GM23338 (cell line): Measurements from ENCODE around the gene C16orf82. TPM values are rescaled to one million over a fixed set of nuclear protein-coding genes. Genes with fewer than 3 reads are reported as not detected.

Experiments used
- ATAC-seq: fragments of 200-7000 bp; cut with Tn5 transposase; 3 replicates; pipeline ENCODE4 v1.9.1; 2020
- DNase-seq: peaks from one replicate; pipeline ENCODE4 v3.0.0-alpha.2; 2015; ENCODE audit warnings: low spot score
- H2AFZ ChIP-seq: fragments of 200-600 bp; sonication (generic); 2 replicates; pipeline ENCODE4 v1.8.0; 2016; ENCODE audit warnings: antibody characterized with exemption, mild to moderate bottlenecking, moderate library complexity
- H3F3A ChIP-seq: fragments of 200-600 bp; sonication (generic); replicated peaks from 2 replicates; pipeline ENCODE4 v1.8.0; 2017; ENCODE audit warnings: antibody characterized with exemption, mixed run types, low read depth
- H3K27ac ChIP-seq: fragments of 200-600 bp; sonication (generic); 2 replicates; pipeline ENCODE4 v1.6.1; 2016; ENCODE audit warnings: low read depth
- H3K27me3 ChIP-seq: fragments of 200-600 bp; sonication (generic); 2 replicates; pipeline ENCODE4 v1.8.0; 2016; ENCODE audit warnings: mild to moderate bottlenecking, mixed run types, moderate library complexity; ENCODE audit not compliant: insufficient read depth
- H3K36me3 ChIP-seq: fragments of 200-600 bp; sonication (generic); 2 replicates; pipeline ENCODE4 v1.8.0; 2016; ENCODE audit warnings: mild to moderate bottlenecking; ENCODE audit not compliant: insufficient read depth
- H3K4me1 ChIP-seq: fragments of 200-600 bp; sonication (generic); 2 replicates; pipeline ENCODE4 v1.8.0; 2016; ENCODE audit warnings: mild to moderate bottlenecking, moderate library complexity; ENCODE audit not compliant: insufficient read depth
- H3K4me2 ChIP-seq: fragments of 200-600 bp; sonication (generic); 2 replicates; pipeline ENCODE4 v1.7.1; 2017; ENCODE audit warnings: mixed run types
- H3K4me3 ChIP-seq: fragments of 200-600 bp; sonication (generic); 2 replicates; pipeline ENCODE4 v1.6.1; 2016; ENCODE audit warnings: mixed run types
- H3K79me2 ChIP-seq: fragments of 200-600 bp; sonication (generic); replicated peaks from 2 replicates; pipeline ENCODE4 v1.8.0; 2017; ENCODE audit warnings: mild to moderate bottlenecking; ENCODE audit not compliant: insufficient read depth
- H3K9me2 ChIP-seq: fragments of 200-600 bp; sonication (generic); 2 replicates; pipeline ENCODE4 v1.8.0; 2017; ENCODE audit not compliant: insufficient read depth
- H4K20me1 ChIP-seq: fragments of 200-600 bp; sonication (generic); replicated peaks from 2 replicates; pipeline ENCODE4 v1.8.0; 2017; ENCODE audit warnings: mild to moderate bottlenecking; ENCODE audit not compliant: insufficient read depth
- H3K27ac Mint-ChIP-seq: 2 replicates; pipeline ENCODE4 v1.8.0; 2020; ENCODE audit warnings: inconsistent platforms, mild to moderate bottlenecking, moderate library complexity, mixed read lengths
- H3K27me3 Mint-ChIP-seq: 3 replicates; pipeline ENCODE4 v1.8.0; 2022; ENCODE audit warnings: low read depth, mild to moderate bottlenecking, moderate library complexity, mixed read lengths, inconsistent platforms; ENCODE audit not compliant: insufficient read depth, poor library complexity
- H3K36me3 Mint-ChIP-seq: 3 replicates; pipeline ENCODE4 v1.8.0; 2021; ENCODE audit warnings: low read depth, mild to moderate bottlenecking, inconsistent platforms, moderate library complexity, mixed read lengths
- H3K4me1 Mint-ChIP-seq: 3 replicates; pipeline ENCODE4 v1.8.0; 2020; ENCODE audit warnings: mild to moderate bottlenecking, inconsistent platforms, mixed read lengths
- H3K4me3 Mint-ChIP-seq: 3 replicates; pipeline ENCODE4 v1.8.0; 2021; ENCODE audit warnings: moderate library complexity, mild to moderate bottlenecking, inconsistent platforms, mixed read lengths
- H3K9me3 Mint-ChIP-seq: 3 replicates; pipeline ENCODE4 v1.8.0; 2020; ENCODE audit warnings: moderate library complexity, mild to moderate bottlenecking, inconsistent platforms, mixed read lengths
- CREB1 ChIP-seq: fragments of 250-450 bp; sonication (Bioruptor Pico); IDR thresholded peaks from 2 replicates; pipeline ENCODE4 v1.5.0; 2020; ENCODE audit warnings: low read depth, mild to moderate bottlenecking, moderate library complexity
- EZH2 ChIP-seq: fragments of 200-600 bp; sonication (generic); IDR thresholded peaks from one replicate; pipeline ENCODE4 v1.8.0; 2017; ENCODE audit warnings: antibody characterized with exemption, mild to moderate bottlenecking, low read depth; ENCODE audit not compliant: unreplicated experiment
- EZH2phosphoT487 ChIP-seq: fragments of 200-600 bp; sonication (generic); IDR thresholded peaks from one replicate; pipeline ENCODE4 v1.8.1; 2018; ENCODE audit warnings: antibody characterized with exemption; ENCODE audit not compliant: unreplicated experiment
- NANOG ChIP-seq: IDR thresholded peaks from 2 replicates; pipeline ENCODE4 v1.6.1; 2016; ENCODE audit warnings: antibody characterized with exemption, borderline replicate concordance
- STAT1 ChIP-seq: IDR thresholded peaks from one replicate; pipeline ENCODE4 v1.6.1; 2016; ENCODE audit warnings: antibody characterized with exemption; ENCODE audit not compliant: unreplicated experiment
- ZNF114 ChIP-seq: fragments of 250-450 bp; sonication (Bioruptor Pico); IDR thresholded peaks from 2 replicates; pipeline ENCODE4 v1.5.0; 2020; ENCODE audit warnings: mild to moderate bottlenecking, moderate library complexity
- ZNF331 ChIP-seq: fragments of 250-450 bp; sonication (Bioruptor Pico); IDR thresholded peaks from 2 replicates; pipeline ENCODE4 v1.5.0; 2020; ENCODE audit warnings: low read depth, mild to moderate bottlenecking, moderate library complexity
- polyA plus RNA-seq: library from polyadenylated mRNA; unstranded; fragments of >200 nt; fragmentation: Nextera tagmentation; extraction: Ambion mirVana; gene quantifications from 2 replicates; pipeline ENCODE4 v1.2.1, GENCODE V29; 2016
- total RNA-seq: library from RNA; depleted of rRNA; stranded (reverse); fragments of >200 nt; shearing (Covaris generic); gene quantifications from 2 replicates; pipeline ENCODE4 v1.2.3, GENCODE V29; 2014
- TF ChIP-seq, protein P1 (sequence below): fragments of 250-450 bp; sonication (Bioruptor Pico); IDR thresholded peaks from 2 replicates; pipeline ENCODE4 v1.5.0; 2020; ENCODE audit warnings: mild to moderate bottlenecking, moderate library complexity
- TF ChIP-seq, protein P2 (sequence below), 2 experiments: fragments of 200-600 bp in 1 of 2; sonication (generic) in 1 of 2; conservative IDR thresholded peaks; 2 replicates each; pipeline versions ENCODE4 v1.5.1 to v1.6.1; 2016 to 2017; ENCODE audit warnings: antibody characterized with exemption in 2 of 2, low read depth in 2 of 2, mild to moderate bottlenecking in 2 of 2, moderate library complexity in 1 of 2
- TF ChIP-seq, protein P3 (sequence below): IDR thresholded peaks from 2 replicates; pipeline ENCODE4 v1.6.1; 2016; ENCODE audit warnings: antibody characterized with exemption

Gene C16orf82
- total and polyA plus RNA-seq, 2 experiments from 2014 or later, result not detected

DNA sequence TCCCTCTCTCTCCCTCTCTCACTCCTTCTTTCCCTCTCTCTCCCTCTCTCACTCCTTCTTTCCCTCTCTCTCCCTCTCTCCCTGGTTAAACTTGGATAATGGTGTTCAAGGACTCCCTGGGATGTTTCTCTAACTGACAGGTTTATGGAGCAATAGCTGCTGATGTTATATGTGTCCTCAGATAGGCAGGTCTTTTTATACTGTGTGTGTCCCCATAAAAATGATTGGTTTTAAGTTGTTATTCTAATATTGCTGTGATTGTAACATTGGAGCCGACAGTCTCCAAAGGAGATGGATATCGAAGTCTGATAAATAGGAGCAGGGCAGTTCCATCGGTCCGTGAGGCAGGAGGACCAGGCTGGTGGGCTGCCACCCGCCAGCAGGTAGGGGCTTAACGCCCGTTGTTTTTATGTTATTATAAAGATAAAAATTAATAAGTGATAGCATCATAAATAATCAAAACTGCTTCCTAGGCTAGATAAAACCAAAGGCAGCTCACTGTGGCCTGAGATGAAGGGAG, 38.1 kb upstream of the C16orf82 start (continued):
- TF ChIP-seq, protein P1, sequence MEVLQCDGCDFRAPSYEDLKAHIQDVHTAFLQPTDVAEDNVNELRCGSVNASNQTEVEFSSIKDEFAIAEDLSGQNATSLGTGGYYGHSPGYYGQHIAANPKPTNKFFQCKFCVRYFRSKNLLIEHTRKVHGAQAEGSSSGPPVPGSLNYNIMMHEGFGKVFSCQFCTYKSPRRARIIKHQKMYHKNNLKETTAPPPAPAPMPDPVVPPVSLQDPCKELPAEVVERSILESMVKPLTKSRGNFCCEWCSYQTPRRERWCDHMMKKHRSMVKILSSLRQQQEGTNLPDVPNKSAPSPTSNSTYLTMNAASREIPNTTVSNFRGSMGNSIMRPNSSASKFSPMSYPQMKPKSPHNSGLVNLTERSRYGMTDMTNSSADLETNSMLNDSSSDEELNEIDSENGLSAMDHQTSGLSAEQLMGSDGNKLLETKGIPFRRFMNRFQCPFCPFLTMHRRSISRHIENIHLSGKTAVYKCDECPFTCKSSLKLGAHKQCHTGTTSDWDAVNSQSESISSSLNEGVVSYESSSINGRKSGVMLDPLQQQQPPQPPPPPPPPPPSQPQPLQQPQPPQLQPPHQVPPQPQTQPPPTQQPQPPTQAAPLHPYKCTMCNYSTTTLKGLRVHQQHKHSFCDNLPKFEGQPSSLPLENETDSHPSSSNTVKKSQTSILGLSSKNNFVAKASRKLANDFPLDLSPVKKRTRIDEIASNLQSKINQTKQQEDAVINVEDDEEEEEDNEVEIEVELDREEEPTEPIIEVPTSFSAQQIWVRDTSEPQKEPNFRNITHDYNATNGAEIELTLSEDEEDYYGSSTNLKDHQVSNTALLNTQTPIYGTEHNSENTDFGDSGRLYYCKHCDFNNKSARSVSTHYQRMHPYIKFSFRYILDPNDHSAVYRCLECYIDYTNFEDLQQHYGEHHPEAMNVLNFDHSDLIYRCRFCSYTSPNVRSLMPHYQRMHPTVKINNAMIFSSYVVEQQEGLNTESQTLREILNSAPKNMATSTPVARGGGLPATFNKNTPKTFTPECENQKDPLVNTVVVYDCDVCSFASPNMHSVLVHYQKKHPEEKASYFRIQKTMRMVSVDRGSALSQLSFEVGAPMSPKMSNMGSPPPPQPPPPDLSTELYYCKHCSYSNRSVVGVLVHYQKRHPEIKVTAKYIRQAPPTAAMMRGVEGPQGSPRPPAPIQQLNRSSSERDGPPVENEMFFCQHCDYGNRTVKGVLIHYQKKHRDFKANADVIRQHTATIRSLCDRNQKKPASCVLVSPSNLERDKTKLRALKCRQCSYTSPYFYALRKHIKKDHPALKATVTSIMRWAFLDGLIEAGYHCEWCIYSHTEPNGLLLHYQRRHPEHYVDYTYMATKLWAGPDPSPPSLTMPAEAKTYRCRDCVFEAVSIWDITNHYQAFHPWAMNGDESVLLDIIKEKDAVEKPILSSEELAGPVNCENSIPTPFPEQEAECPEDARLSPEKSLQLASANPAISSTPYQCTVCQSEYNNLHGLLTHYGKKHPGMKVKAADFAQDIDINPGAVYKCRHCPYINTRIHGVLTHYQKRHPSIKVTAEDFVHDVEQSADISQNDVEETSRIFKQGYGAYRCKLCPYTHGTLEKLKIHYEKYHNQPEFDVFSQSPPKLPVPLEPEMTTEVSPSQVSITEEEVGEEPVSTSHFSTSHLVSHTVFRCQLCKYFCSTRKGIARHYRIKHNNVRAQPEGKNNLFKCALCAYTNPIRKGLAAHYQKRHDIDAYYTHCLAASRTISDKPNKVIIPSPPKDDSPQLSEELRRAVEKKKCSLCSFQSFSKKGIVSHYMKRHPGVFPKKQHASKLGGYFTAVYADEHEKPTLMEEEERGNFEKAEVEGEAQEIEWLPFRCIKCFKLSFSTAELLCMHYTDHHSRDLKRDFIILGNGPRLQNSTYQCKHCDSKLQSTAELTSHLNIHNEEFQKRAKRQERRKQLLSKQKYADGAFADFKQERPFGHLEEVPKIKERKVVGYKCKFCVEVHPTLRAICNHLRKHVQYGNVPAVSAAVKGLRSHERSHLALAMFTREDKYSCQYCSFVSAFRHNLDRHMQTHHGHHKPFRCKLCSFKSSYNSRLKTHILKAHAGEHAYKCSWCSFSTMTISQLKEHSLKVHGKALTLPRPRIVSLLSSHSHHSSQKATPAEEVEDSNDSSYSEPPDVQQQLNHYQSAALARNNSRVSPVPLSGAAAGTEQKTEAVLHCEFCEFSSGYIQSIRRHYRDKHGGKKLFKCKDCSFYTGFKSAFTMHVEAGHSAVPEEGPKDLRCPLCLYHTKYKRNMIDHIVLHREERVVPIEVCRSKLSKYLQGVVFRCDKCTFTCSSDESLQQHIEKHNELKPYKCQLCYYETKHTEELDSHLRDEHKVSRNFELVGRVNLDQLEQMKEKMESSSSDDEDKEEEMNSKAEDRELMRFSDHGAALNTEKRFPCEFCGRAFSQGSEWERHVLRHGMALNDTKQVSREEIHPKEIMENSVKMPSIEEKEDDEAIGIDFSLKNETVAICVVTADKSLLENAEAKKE (CRISPR knock-in tag), result no peak
- TF ChIP-seq ZNF114 (CRISPR knock-in tag) (no peak), EZH2phosphoT487 (no peak)

DNA sequence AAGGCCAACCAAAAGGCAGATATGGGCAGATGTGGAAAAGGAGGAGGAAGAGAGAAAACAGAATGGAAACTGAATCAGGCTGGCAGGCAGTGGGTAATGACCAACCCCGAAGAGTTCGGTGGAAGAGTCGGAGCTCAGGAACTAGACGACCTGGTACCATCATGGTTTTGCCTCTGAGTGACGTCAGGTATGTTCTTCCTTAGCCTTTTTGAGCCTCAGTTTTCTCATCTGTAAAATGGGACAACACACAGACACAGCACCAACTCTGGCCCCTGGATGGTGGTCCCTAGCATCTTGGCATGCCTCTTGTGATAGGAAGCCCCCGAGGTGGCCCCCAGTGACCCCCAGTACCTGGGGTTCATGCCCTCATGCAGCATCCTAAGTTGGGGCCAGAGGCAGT, 37.2 kb upstream of the C16orf82 start:
- TF ChIP-seq NANOG (no peak), CREB1 (CRISPR knock-in tag) (no peak), ZNF331 (CRISPR knock-in tag) (no peak), EZH2phosphoT487 (no peak), STAT1 (no peak), EZH2 (no peak)
- TF ChIP-seq, protein P2, sequence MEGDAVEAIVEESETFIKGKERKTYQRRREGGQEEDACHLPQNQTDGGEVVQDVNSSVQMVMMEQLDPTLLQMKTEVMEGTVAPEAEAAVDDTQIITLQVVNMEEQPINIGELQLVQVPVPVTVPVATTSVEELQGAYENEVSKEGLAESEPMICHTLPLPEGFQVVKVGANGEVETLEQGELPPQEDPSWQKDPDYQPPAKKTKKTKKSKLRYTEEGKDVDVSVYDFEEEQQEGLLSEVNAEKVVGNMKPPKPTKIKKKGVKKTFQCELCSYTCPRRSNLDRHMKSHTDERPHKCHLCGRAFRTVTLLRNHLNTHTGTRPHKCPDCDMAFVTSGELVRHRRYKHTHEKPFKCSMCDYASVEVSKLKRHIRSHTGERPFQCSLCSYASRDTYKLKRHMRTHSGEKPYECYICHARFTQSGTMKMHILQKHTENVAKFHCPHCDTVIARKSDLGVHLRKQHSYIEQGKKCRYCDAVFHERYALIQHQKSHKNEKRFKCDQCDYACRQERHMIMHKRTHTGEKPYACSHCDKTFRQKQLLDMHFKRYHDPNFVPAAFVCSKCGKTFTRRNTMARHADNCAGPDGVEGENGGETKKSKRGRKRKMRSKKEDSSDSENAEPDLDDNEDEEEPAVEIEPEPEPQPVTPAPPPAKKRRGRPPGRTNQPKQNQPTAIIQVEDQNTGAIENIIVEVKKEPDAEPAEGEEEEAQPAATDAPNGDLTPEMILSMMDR (conservative IDR thresholded peaks at IDR 0.05; ENCODE audit: low read depth in 2 of 2), result no peak
- TF ChIP-seq, protein P3, sequence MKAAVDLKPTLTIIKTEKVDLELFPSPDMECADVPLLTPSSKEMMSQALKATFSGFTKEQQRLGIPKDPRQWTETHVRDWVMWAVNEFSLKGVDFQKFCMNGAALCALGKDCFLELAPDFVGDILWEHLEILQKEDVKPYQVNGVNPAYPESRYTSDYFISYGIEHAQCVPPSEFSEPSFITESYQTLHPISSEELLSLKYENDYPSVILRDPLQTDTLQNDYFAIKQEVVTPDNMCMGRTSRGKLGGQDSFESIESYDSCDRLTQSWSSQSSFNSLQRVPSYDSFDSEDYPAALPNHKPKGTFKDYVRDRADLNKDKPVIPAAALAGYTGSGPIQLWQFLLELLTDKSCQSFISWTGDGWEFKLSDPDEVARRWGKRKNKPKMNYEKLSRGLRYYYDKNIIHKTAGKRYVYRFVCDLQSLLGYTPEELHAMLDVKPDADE, result no peak
- Mint-ChIP-seq H3K9me3 (peaks cover 91% of the 10 kb centered on the region), H3K36me3 (peaks cover 8% of the 10 kb centered on the region), H3K27me3 (peaks cover 2% of the 10 kb centered on the region), H3K27ac (no peak overlapping the region), H3K4me1 (no peaks in the 10 kb centered on the region), H3K4me3 (no peak overlapping the region)
- no peak overlapping the region for H2AFZ ChIP-seq
- H4K20me1 ChIP-seq, result no peaks in the 10 kb centered on the region
- H3K4me1 ChIP-seq, result no peaks in the 10 kb centered on the region
- H3K27ac ChIP-seq, result no peak overlapping the region
- H3K79me2 ChIP-seq, result no peaks in the 10 kb centered on the region
- ATAC-seq (no peak), DNase-seq (no peak)
- no peak overlapping the region for H3K4me3 ChIP-seq
- H3F3A ChIP-seq, result no peaks in the 10 kb centered on the region
- H3K36me3 ChIP-seq, result no peaks in the 10 kb centered on the region
- no peak overlapping the region for H3K4me2 ChIP-seq
- no peaks in the 10 kb centered on the region for H3K27me3 ChIP-seq
- H3K9me2 ChIP-seq, result no peaks in the 10 kb centered on the region
